Hepatocyte (in vitro differentiated cells): Measurements from ENCODE around the gene ETV6.

Experiments
- EZH2 ChIP-seq: fragments of 200-600 bp; sonication (generic); IDR thresholded peaks from 2 replicates; pipeline ENCODE4 v1.6.1; 2016; ENCODE audit warnings: antibody characterized with exemption, mild to moderate bottlenecking, borderline replicate concordance
- EZH2phosphoT487 ChIP-seq: fragments of 200-600 bp; sonication (generic); IDR thresholded peaks from one replicate; pipeline ENCODE4 v1.6.1; 2018; ENCODE audit warnings: antibody characterized with exemption, mild to moderate bottlenecking, low read depth, moderate library complexity; ENCODE audit not compliant: unreplicated experiment, severe bottlenecking
- TF ChIP-seq, protein P1 (sequence below): fragments of 200-600 bp; sonication (generic); IDR thresholded peaks from 2 replicates; pipeline ENCODE4 v1.5.1; 2016; ENCODE audit warnings: antibody characterized with exemption, mild to moderate bottlenecking; ENCODE audit not compliant: poor library complexity

DNA sequence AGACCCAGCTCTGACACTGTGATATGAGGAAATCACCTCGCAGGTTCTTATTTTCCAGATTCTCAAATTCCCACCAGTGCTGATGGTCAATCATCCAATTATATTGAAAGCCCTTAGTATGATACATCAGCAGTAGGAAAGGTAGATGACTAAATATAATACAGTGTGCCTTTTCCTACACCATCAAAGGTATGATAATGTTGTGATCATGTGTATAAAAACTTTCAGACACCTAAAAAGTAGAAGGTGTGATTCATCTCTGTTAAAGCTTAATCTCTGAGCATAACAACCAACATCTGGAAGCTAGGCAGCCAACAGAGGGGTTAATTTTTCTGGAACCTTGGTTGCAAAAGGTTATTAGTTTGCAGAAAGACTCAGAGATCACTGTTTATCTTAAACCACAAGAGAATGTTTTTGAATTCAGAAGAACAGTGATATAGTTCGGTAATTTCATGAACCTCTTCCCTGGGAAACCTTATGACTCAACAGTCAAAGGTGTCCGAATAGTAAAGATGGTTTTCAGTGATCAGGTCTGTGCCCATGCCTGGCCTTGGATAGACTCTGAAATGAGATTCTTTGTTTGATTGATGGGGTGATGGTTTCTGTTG is 122.5 kb downstream of the ETV6 start:
- TF ChIP-seq, protein P1, sequence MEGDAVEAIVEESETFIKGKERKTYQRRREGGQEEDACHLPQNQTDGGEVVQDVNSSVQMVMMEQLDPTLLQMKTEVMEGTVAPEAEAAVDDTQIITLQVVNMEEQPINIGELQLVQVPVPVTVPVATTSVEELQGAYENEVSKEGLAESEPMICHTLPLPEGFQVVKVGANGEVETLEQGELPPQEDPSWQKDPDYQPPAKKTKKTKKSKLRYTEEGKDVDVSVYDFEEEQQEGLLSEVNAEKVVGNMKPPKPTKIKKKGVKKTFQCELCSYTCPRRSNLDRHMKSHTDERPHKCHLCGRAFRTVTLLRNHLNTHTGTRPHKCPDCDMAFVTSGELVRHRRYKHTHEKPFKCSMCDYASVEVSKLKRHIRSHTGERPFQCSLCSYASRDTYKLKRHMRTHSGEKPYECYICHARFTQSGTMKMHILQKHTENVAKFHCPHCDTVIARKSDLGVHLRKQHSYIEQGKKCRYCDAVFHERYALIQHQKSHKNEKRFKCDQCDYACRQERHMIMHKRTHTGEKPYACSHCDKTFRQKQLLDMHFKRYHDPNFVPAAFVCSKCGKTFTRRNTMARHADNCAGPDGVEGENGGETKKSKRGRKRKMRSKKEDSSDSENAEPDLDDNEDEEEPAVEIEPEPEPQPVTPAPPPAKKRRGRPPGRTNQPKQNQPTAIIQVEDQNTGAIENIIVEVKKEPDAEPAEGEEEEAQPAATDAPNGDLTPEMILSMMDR = no peak
- TF ChIP-seq EZH2phosphoT487 (no peak), EZH2 (no peak)
